B cell (primary cell): ENCODE data around the gene UBASH3B. TPM values are rescaled to one million over a fixed set of nuclear protein-coding genes. Genes with fewer than 3 reads are reported as not detected.

Source experiments
- ATAC-seq: fragments of 200-7000 bp; cut with Tn5 transposase; one replicate; pipeline ENCODE4 v1.10.0; 2021; ENCODE audit warnings: low read depth, mild to moderate bottlenecking, moderate number of reproducible peaks, moderate library complexity
- CTCF ChIA-PET: fragments of 350-600 bp; sonication (Branson Sonifier 250); formaldehyde crosslinking; loops from one replicate; lab custom pipeline; 2021; ENCODE audit warnings: antibody characterized with exemption, inconsistent platforms; lab: Charles Lee
- POLR2A ChIA-PET: fragments of 350-600 bp; sonication (Branson Sonifier 250); formaldehyde crosslinking; loops from one replicate; lab custom pipeline; 2021; ENCODE audit warnings: antibody characterized with exemption; lab: Charles Lee
- DNase-seq: peaks from one replicate; pipeline ENCODE4 v3.0.0; 2013
- H2AFZ ChIP-seq: 2 replicates; pipeline ENCODE4 v1.6.1; 2012; ENCODE audit warnings: mild to moderate bottlenecking, low read depth, low read length; ENCODE audit not compliant: insufficient read depth, poor library complexity, severe bottlenecking
- H3K27ac ChIP-seq, 2 donors: 1 replicate in 1 of 2; 2 replicates in 1 of 2; pipeline ENCODE4 v1.5.1; 2012 to 2013; ENCODE audit warnings: low read length in 2 of 2, mild to moderate bottlenecking in 2 of 2, moderate library complexity in 1 of 2
- H3K27me3 ChIP-seq, 4 experiments: fragments of 200-600 bp in 1 of 4; sonication (generic) in 1 of 4; replicated peaks in 1 of 4; 1 replicate in 2 of 4; 2 replicates in 2 of 4; pipeline versions ENCODE4 v1.6.1 to v1.7.0; 2013 to 2016; ENCODE audit warnings: low read length in 3 of 4, mild to moderate bottlenecking in 2 of 4, mixed read lengths in 1 of 4, moderate library complexity in 1 of 4; ENCODE audit not compliant: insufficient read depth in 4 of 4, control insufficient read depth in 3 of 4; ENCODE audit errors: control extremely low read depth in 1 of 4
- H3K36me3 ChIP-seq, 2 experiments: replicated peaks in 1 of 2; 1 replicate in 1 of 2; 2 replicates in 1 of 2; pipeline versions ENCODE4 v1.6.1 to v1.7.1; 2013; ENCODE audit warnings: low read length in 1 of 2; ENCODE audit not compliant: insufficient read depth in 2 of 2, control insufficient read depth in 1 of 2; ENCODE audit errors: control extremely low read depth in 1 of 2, extremely low read depth in 1 of 2
- H3K4me1 ChIP-seq, 2 donors: fragments of 200-600 bp in 1 of 2; sonication (generic) in 1 of 2; 1 replicate in 1 of 2; 2 replicates in 1 of 2; pipeline versions ENCODE4 v1.5.1 to v1.6.1; 2013 to 2017; ENCODE audit warnings: low read length in 2 of 2; ENCODE audit not compliant: control insufficient read depth in 2 of 2, insufficient read depth in 2 of 2
- H3K4me2 ChIP-seq: replicated peaks from 2 replicates; pipeline ENCODE3; 2012; ENCODE audit warnings: mild to moderate bottlenecking, low read depth, low read length; ENCODE audit not compliant: poor library complexity, severe bottlenecking
- H3K4me3 ChIP-seq, 5 experiments: fragments of 200-600 bp in 1 of 5; sonication (generic) in 1 of 5; 1 replicate in 3 of 5; 2 replicates in 2 of 5; pipeline versions ENCODE4 v1.5.1 to v1.7.0; 2011 to 2016; ENCODE audit warnings: low read length in 4 of 5, mild to moderate bottlenecking in 4 of 5, low read depth in 2 of 5, control low read depth in 1 of 5, moderate library complexity in 1 of 5; ENCODE audit not compliant: insufficient read depth in 1 of 5; ENCODE audit errors: control extremely low read depth in 1 of 5, extremely low read depth in 1 of 5
- H3K79me2 ChIP-seq: fragments of 200-600 bp; sonication (generic); one replicate; pipeline ENCODE4 v1.6.0; 2016; ENCODE audit warnings: low read length; ENCODE audit not compliant: control insufficient read depth, insufficient read depth
- H3K9ac ChIP-seq: fragments of 200-600 bp; sonication (generic); 2 replicates; pipeline ENCODE4 v1.6.1; 2017; ENCODE audit warnings: mild to moderate bottlenecking, low read length, moderate library complexity
- H3K9me3 ChIP-seq, 3 donors: one replicate each; pipeline versions ENCODE4 v1.6.1 to v1.7.1; 2013; ENCODE audit warnings: low read length in 2 of 3; ENCODE audit not compliant: control insufficient read depth in 2 of 3, insufficient read depth in 1 of 3; ENCODE audit errors: control extremely low read depth in 1 of 3
- H4K20me1 ChIP-seq: 2 replicates; pipeline ENCODE4 v1.6.0; 2012; ENCODE audit warnings: mild to moderate bottlenecking, low read length; ENCODE audit not compliant: insufficient read depth, control insufficient read depth, poor library complexity, severe bottlenecking
- H3K27ac Mint-ChIP-seq: one replicate; pipeline ENCODE4 v1.8.0; 2021; ENCODE audit warnings: mixed read lengths
- H3K27me3 Mint-ChIP-seq: one replicate; pipeline ENCODE4 v1.8.0; 2021; ENCODE audit warnings: mixed read lengths
- H3K4me1 Mint-ChIP-seq: one replicate; pipeline ENCODE4 v1.8.0; 2021; ENCODE audit warnings: mixed read lengths
- H3K4me3 Mint-ChIP-seq: one replicate; pipeline ENCODE4 v1.8.0; 2021; ENCODE audit warnings: mixed read lengths
- H3K9me3 Mint-ChIP-seq: one replicate; pipeline ENCODE4 v1.8.0; 2022; ENCODE audit warnings: mixed read lengths; ENCODE audit not compliant: insufficient read depth
- CTCF ChIP-seq: fragments of 200-600 bp; IDR thresholded peaks from one replicate; pipeline ENCODE4 v1.8.0; 2022; ENCODE audit warnings: antibody characterized with exemption, mild to moderate bottlenecking
- EZH2 ChIP-seq: IDR thresholded peaks from 2 replicates; pipeline ENCODE4 v1.6.1; 2012; ENCODE audit warnings: borderline replicate concordance, low read depth, mild to moderate bottlenecking, moderate library complexity, low read length; ENCODE audit not compliant: insufficient read depth, poor library complexity, severe bottlenecking
- WGBS: methylation state at CpG from one replicate; pipeline ENCODE4 v1.1.5; 2013; ENCODE audit warnings: missing lambda C conversion rate; ENCODE audit not compliant: insufficient coverage; 5-methylcytosine and 5-hydroxymethylcytosine counted together
- intact Hi-C: fragments of 100-400 bp; cut with micrococcal nuclease; formaldehyde crosslinking; loops from one replicate; pipeline ENCODE4 v1.10.0; 2022
- polyA plus RNA-seq: library from polyadenylated mRNA; depleted of rRNA; stranded (reverse); fragments of >200 nt; gene quantifications from 2 replicates; pipeline ENCODE4 v1.2.3, GENCODE V29; 2012
- total RNA-seq, 2 donors: library from RNA; stranded (reverse); fragments of 120-200 nt in 1 of 2; gene quantifications; 1 replicate in 1 of 2; 2 replicates in 1 of 2; pipeline versions ENCODE4 v1.2.3 to v1.2.4, GENCODE V29; 2013 to 2022

The UBASH3B gene
- total and polyA plus RNA-seq, 2 donors (not counting 1 experiment from before 2014, with no cell fraction given): 2.3 to 3.6 TPM

- ChIA-PET CTCF (interaction anchor here (0.7 to 3.4 kb wide), 8 partner anchors 9 to 263 kb away, joined by 3 to 31 read pairs (median 6); no protein-coding TSS in a partner anchor), POLR2A (interaction anchor here (0.6 kb wide), 1 partner anchor 219 kb away, joined by 3 read pairs; the partner anchor contains the start of gene HSPA8)
- Histone ChIP-seq H3K4me2 (peak overlapping the region; percentile 64), H4K20me1 (no peaks in the 10 kb centered on the region), H3K36me3 (no peaks in the 10 kb centered on the region), H3K27me3 (no peaks in the 10 kb centered on the region), H2AFZ (peak overlapping the region; percentile 58), H3K4me3 (peak overlapping the region in 2 of 5 experiments; percentile 29 to 36), H3K9me3 (no peaks in the 10 kb centered on the region), H3K9ac (peak overlapping the region; percentile 19), H3K79me2 (no peaks in the 10 kb centered on the region), H3K27ac (peak overlapping the region; percentile 42 to 83), H3K4me1 (peaks cover 24 to 35% of the 10 kb centered on the region in 2 donors)
- intact Hi-C loops: loop anchor here (1.0 kb wide), 1 partner anchor 8 kb away; no protein-coding TSS in a partner anchor
- peak overlapping the region; percentile 78 for H3K27ac Mint-ChIP-seq
- ATAC-seq: peak; percentile 90
- peak overlapping the region; percentile 69 for H3K4me3 Mint-ChIP-seq
- WGBS: no CpG with 5 or more reads among the region's 10 CpGs
- H3K9me3 Mint-ChIP-seq: no peaks in the 10 kb centered on the region
- no peak for TF ChIP-seq CTCF
- no peak for TF ChIP-seq EZH2
- DNase-seq: peak; percentile 72
- peaks cover 41% of the 10 kb centered on the region for H3K4me1 Mint-ChIP-seq
- no peaks in the 10 kb centered on the region for H3K27me3 Mint-ChIP-seq
Measured at GRCh38 chr11:122843281-122844141, 188.0 kb downstream of the UBASH3B start.

GRCh38 chr11:122847466-122847865, 191.9 kb downstream of the UBASH3B start:
- ATAC-seq (no peak), DNase-seq (no peak)
- H3K4me3 Mint-ChIP-seq: no peak overlapping the region
- no peak overlapping the region for H3K9ac ChIP-seq
- H3K27me3 ChIP-seq: no peaks in the 10 kb centered on the region
- H4K20me1 ChIP-seq: no peaks in the 10 kb centered on the region
- POLR2A ChIA-PET: no interaction called here
- no peaks in the 10 kb centered on the region for H3K27me3 Mint-ChIP-seq
- no peaks in the 10 kb centered on the region for H3K9me3 Mint-ChIP-seq
- H3K4me1 Mint-ChIP-seq: peaks cover 50% of the 10 kb centered on the region
- H3K4me1 ChIP-seq: peaks cover 34 to 48% of the 10 kb centered on the region in 2 donors
- H3K36me3 ChIP-seq: no peaks in the 10 kb centered on the region
- intact Hi-C loops: no loop called here
- H3K9me3 ChIP-seq: no peaks in the 10 kb centered on the region
- 29% methylated on average over 1 of the region's 1 CpG for WGBS
- no peak overlapping the region for H3K4me2 ChIP-seq
- H3K27ac ChIP-seq: no peak overlapping the region
- no peak overlapping the region for H3K4me3 ChIP-seq
- no peaks in the 10 kb centered on the region for H3K79me2 ChIP-seq
- H2AFZ ChIP-seq: no peak overlapping the region
- H3K27ac Mint-ChIP-seq: no peak overlapping the region
- TF ChIP-seq CTCF (no peak), EZH2 (no peak)
- CTCF ChIA-PET: interaction anchor here (0.9 to 1.2 kb wide), 3 partner anchors 8 to 219 kb away, joined by 3 to 4 read pairs (median 3); no protein-coding TSS in a partner anchor
